HS-5 (cell line): ENCODE measurements around the gene SHTN1.

Source experiments
- DNase-seq: peaks from one replicate; pipeline ENCODE4 v3.0.0-alpha.2; 2012; ENCODE audit warnings: low read depth

The SHTN1 gene, protein sequence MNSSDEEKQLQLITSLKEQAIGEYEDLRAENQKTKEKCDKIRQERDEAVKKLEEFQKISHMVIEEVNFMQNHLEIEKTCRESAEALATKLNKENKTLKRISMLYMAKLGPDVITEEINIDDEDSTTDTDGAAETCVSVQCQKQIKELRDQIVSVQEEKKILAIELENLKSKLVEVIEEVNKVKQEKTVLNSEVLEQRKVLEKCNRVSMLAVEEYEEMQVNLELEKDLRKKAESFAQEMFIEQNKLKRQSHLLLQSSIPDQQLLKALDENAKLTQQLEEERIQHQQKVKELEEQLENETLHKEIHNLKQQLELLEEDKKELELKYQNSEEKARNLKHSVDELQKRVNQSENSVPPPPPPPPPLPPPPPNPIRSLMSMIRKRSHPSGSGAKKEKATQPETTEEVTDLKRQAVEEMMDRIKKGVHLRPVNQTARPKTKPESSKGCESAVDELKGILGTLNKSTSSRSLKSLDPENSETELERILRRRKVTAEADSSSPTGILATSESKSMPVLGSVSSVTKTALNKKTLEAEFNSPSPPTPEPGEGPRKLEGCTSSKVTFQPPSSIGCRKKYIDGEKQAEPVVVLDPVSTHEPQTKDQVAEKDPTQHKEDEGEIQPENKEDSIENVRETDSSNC

DNA sequence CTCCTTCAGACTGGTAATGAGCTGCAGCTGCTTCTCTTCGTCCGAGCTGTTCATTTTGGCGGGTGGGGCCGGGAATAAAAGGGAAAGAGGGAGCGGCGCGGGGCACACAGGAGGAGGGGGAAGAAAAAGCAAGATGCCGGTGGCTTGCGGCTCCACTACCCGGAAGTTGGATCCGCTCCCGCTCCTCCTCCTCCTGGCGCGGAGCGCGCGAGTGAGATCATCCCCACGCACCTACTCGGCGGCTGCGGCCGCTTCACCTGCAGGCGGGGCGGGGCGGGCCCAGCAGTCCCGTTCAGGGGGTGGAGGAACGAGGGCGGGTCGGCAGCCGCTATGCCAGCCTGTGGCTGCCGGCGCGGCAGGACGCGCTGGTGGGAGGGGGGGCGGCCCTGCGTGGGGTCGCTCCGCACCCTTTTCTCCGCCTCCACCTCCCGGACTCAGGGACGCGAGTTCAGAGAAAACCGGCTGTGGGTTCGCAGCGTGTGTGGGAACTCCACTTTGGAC, at the start of gene SHTN1:
Gene SHTN1, minus strand, starts transcription at position 162 of the 501 bp plus-strand sequence. Its CDS starts 108 bp downstream, at position 54.
- peak; percentile 14 for DNase-seq

DNA sequence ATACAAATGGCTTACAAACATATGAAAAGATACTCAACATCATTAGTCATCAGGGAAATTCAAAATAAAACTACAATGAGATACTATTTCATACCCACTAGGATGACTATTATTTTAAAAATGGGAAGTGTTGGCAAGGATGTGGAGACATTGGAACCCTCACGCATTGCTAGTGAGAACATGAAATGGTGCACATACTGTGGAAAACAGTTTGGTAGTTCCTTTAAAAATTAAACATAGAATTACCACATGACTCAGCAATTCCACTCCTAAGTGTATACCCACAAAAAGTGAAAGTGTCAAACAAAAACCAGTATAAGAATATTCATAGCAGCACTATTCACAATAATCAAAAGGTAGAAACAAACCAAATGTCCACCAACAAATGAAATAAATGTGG, 48.5 kb upstream of the SHTN1 start:
- DNase-seq: no peak

DNA sequence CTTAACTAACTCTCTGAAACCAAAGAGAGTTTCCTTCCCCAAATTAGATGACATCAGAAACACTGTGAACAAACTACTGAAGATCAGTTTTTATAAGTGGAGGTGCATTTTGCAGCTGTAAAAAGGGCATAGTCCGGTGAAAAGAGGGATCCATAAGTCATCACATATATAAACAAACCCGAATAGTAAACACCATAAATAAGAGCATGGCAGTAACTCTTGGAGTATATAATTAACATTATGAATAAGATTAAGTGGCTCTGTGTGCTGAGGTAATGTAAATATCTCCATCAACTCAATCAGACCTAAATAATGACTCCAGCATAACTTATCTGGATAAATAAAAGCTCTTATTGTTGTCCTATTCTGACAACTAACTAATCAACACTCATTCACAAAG, 43.0 kb upstream of the SHTN1 start:
- no peak for DNase-seq

DNA sequence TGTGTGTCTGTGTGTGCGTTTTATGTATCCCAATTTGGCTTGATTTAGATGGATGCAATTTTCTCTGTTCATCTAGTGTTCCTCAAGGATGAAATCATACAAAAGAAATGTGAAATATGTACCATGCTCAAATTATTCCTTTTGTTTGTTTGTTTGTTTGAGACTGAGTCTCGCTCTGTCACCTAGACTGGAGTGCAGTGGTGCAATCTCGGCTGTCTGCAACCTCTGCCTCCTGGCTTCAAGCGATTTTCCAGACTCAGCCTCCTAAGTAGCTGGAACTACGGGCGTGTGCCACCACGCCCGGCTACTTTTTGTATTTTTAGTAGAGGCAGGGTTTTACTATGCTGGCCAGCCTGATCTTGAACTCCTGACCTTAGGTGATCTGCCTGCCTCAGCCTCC, 11.3 kb upstream of the SHTN1 start:
- no peak for DNase-seq

DNA sequence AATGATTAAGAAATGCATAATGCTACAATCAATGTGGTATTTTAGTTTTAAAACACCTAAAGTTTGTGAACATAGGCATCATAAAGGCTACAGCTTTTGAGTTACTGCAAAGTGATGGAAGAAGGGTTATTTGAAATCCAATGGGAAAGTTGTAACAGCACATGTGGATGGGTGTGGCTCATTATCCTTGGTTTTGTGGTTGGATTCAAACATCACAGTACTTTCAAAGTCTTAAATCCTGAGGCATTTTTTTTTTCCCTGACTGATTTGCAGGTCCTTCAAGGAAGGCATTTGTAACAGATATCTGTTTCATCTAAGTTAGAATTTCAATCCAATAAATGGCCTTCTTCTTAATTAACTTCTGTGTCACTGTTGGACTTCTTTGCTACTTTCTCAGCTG, 9.8 kb upstream of the SHTN1 start:
- DNase-seq: no peak

DNA sequence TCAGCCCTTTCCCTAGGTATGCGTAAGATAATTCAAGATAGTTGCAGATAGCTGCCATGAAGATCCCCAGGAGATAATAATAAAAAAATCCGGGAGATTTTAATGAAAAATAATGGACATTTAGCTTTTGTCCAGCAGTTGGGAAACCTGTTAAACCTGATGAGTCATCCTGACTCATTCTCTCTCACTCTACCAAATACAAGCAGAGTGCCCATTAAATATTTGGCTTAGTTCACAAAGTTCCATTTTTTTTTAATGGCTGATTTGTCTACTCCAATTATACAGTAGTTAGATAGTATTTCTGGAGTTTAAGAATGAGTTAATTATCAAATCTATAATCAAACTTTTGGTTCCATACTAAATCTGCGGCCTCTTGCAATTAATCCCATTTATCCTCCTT, 2.1 kb upstream of the SHTN1 start:
- peak; percentile 48 for DNase-seq

DNA sequence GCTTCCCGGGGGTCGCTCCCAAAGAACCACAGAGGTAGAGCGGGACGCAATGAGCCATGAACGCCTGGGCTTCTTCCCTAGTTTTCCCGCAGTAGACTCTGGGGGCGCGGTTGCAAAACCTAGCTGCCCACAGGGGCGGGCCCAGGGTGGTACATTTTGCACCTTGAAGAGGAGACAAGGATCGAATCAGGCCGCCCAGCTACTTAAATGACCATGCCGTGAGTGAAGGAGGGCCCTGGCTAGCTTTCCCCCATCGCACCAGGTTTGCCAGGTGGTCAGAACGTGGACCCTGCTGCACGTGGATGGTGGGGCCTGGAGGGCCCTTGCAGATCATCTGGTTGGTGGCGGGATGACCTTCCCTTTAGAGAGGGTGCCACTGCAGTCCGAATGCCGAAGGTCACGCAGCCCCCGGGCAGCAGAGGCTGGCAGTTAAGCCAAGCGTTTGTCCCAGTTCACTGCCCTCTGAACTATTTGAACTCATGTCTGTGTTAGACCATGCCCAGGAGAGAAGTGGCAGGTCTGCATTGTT, 604 bp upstream of the SHTN1 start:
- no peak for DNase-seq

DNA sequence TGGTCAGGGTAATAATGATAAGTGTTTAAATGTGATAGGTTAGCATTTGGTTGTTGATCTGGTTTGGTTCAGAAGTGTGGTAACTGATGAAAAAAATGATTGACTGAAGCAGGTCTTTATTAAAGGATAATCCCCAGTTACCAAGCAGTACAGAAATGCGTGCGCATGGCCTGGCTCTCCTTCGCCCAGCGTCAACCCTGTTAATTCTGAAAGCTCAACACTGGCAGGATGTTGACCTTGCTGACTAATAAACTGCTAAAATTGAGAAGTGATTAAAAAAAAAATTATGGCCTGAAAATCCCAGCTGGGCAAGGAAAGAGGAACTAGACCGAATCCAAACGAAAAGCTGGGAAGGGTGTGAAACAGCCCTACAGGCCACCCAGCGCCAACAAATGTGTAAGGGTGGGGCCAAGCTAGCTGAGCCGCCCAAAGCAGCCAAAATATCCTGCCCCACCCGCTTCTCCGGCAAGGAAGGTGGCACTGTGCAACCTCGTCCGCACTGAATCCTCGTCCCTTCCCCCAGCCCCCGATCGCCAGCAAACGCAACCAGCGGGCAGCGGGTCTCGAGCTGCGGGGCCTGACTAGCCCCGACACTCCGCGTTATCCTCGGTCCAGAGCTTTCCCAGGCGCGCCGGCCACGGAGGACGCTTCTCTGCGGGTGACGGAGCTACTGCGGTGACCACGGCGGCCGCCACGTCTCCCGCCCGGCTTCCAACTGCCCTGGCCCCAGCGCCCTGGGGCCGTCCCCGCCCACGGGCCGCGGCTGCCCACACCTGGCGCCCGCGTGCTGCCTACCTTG, 561 bp downstream of the SHTN1 start:
- DNase-seq: peak; percentile 6

DNA sequence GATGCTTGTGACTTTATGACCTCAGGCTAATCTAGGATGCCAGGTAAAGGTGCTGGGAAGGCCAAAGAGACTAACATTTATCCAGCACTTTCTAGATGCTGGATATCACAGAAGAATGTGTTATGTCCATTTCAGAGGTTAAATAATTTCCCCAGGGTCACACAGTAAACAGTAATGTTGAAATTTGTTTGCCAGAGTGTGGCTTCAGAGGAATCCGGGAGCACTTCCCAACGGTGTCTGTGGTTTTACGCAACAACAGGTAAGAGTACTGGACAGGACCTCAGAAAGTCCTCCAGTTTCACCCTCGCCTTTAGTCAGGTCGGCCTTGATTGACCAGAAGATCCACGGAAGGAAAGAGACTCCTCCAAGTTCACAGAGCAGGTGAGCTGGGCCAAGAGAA, 1.7 kb downstream of the SHTN1 start:
- no peak for DNase-seq

DNA sequence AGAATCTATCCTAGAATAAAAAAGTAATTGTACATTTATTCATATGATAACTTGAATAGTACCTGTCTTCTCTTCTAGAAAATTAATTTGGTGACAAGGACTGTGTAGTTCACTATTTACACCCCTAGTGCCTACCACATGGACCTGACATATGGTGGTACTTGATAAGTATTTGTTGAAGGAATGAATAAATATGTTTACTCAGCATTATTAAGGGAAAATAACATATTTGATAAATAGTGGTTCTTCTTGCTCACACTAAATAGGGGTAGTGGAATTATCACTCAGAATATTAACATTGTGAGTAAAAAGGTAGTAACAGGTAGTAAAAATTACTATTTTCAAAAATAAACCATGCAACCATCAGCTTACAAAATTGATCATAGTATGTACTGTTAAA, 2.8 kb downstream of the SHTN1 start:
- no peak for DNase-seq

DNA sequence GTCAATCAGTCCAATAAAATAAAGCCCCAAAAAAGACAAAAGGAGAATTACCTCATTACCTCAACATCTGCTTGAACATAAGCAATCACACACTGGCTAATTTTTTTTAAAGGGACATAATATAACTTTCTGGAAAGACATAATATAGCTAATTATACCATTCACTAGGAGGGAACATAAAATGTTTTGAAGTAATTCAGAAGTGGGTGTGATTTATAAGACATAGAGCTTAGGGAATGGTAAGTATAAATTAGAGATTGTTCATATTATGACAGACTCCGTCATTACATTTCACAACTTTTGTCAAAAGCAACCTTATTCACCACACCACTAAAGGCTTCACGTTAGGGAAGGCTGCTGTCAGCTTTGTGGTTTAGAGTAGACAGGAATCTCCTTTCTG, 3.8 kb downstream of the SHTN1 start:
- no peak for DNase-seq

DNA sequence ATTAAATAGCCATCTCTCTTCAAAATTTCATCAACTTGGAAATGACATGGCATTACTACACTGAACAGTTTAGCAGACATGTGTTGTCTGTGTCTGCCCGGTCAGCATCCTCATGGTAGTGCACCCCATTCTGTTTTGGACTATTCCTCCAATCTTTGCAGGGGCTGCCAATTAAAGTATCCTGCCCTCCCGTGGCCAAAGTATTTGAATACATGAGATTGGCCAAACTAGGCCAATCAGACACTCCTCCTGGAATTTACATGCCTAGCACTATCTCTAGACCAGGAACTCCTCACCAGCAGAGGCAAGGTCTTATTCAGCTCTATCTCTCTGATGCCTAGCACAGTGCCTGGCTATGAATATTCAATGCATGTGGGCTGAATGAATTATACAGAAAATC, 4.4 kb downstream of the SHTN1 start:
- DNase-seq: no peak

DNA sequence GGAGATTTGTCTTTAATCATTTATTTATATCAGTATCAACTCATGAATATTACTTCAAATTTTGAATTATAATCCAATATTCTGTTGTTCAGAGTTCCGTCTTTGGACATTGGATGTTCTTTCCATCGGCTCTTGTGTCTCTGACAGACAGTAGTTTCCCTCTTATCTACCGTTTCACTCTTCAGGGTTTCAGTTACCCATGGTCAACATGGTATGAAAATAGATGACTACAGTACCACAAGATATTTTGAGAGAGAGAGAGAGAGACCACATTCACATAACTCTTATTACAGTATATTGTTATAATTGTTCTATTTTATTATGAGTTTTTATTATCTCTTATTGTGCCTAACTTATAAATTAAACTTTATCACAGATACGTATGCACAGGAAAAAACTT, 6.8 kb downstream of the SHTN1 start:
- DNase-seq: no peak

DNA sequence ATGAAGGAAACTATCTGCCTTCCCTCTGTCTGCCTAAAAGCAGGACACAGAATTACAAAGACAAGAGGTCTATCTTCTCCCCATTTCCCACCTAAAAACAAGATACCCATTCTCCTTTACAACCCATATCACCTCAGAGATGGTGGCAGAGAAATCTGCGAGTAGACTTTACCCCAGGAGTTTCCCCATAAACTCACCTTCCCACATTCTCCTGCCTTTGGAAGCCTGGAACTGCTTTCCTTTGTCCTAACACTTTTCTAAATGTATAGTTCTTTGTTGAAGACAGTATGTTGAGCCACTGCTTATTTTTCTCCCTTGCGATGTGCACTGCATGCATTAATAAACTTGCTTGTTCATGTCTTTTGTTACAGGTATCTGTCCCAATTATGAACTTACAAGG, 8.0 kb downstream of the SHTN1 start:
- DNase-seq: no peak

DNA sequence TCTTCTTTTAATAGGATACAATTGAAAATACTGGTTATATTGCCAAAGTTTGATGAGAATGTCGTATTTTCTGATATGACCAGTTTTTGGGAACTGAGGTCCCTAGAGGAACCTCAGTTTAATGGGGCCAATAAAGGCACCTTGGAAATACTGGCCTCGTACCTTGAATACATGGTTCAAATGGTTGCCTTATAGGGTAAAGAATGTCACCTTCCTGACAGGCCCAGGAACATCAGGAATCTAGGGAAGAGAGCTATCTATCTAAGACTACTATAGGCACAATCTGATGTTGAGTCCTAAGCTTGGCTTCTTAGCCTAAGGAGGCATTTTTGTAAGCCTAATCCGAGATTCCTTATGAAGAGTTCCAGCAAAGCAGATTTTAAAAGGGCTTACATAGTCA, 9.3 kb downstream of the SHTN1 start:
- no peak for DNase-seq

DNA sequence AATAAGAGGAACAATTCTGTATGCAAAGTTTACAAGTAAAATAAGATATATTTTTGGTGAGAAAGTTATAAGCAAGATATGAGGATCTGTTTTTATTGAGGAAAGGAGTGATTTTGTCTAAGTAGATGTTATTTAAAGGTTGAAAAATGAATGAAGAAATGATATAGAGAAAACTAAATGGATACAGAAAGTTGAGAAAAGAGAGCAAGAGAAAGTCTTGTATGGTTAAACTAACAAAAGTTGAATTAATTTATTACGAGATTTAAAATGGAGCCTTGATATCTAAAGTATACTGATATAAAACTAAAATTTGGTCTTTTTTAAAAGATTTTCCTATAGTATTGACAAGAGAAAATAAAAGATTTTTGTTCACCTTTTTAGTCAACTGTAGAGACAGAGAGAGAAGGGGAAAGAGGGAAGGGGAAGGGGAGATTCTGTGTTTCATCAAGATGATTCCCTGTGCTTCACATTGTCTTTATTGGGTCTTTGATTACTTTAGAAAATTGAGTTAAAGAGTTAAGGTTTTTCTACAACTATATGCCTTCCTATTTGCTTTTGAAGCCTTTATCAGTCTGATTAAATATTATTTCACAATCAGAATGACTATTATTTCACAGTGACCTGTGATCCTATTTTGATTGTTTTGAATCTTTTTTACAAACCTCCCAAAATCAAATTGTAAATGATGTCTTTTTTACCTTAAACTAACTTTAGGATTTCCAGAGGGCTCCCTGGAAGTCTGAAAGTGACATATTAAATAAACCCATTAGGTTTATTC, 10.7 kb downstream of the SHTN1 start:
- DNase-seq: no peak

DNA sequence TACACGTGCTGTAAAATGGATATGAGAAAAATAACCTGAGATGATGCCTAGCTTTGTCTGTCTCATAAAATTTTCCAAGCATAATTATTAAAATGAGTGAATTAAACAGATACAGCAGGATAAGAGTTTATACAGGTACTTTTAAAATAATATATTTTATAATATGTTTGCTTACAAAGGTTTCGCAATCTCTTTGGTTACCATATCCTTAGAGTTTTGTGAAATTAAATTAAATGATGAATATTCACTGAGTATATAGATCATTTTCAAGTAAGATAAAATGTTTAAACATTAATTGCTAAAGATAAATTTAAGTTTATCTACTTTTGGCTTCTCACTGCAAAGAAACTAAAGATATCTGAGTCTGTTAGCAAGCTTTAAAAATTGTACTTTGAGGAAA, 11.4 kb downstream of the SHTN1 start:
- no peak for DNase-seq

DNA sequence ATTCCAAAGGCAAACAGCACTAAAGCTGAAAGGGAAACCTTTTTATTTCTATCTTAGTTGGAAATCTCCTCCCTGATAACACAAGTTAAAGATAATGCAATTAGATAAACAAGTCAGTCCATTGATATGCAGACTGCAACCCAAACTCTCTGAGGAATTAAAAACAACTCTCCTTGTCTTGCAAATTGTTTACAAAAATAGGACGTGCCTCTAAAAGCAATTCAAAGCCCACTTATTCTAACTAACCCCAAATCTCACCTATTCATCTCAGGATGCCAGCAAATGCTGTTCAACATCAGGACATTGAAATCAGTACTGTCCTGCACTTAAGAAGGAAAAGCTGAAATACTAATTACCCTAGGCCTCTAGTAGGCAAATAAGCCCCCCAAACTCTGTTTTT, 12.8 kb downstream of the SHTN1 start:
- no peak for DNase-seq

DNA sequence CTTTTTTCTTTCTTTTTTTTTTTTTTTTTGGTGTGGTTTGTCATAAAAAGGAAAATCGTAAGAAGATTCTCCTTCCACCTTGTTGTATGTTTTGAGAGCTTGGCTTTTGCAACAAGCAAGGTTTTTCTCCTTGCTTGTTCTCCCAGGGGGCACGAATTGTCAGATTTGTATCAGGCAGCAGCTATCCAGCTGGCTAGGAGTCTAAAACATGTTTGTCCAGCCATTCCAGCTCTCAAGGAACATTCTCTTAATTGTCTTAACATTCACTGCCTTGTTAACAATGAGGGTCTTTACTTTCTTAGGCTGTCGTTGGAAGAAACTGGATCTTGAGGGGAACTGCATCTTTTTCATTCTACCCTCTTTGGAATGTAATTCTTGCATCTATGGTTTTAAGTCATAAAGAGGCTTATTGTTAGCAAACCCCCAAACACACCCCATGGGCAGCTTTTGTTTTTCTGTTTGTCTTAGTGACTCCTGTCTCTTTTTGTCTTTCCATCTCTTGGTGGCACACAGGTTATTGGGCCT, 14.6 kb downstream of the SHTN1 start:
- DNase-seq: no peak

DNA sequence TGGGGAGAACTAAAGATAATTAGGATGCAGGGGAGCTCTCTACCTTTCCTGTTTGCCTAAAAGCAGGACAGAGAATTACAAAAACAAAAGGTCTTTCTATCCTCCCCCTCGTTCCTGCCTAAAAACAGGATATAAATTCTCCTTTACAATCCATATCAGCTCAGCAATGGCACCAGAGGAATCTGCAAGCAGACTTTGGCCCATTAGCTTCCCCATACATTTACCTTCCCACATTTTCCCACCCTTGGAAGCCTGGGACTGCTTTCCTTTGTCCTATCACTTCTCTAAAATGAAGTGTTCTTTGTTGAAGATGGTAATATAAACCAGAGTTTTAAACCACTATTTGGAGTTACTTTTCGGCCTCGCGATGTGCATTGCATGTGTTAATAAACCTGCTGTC, 15.5 kb downstream of the SHTN1 start:
- DNase-seq: no peak

DNA sequence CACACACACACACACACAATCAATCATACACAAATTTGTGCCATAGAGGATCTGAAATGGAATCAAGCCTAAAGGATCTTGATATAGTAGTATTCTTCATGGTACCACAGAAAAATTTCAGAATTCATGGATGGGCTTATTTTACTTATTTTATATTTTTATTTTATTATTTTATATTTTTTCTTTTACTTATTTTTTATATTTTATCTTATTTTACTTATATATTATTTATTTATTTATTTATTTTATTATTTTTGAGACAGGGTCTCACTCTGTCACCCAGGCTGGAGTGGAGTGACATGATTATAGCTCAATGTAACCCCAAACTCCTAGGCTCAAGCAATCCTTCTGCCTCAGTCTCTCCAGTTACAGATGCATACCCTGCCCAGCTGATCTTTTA, 16.7 kb downstream of the SHTN1 start:
- no peak for DNase-seq

DNA sequence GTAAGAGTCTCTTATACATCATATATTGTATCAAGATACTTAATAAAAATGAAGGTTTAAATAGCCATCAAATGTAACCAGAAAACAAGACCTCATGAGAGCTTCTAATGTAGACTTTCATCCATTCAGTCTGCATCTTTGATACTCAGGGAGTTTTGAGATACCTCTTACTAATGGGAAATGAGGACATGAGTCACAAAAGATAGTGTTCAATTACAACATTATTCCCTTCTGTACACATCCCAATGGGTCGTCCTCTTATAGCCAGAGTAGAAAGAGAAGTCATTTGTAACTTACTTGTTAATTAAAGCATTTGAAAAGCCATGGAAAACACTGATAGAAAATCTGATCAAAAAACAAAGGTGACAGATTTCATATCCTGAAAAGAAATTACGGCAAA, 19.4 kb downstream of the SHTN1 start:
- DNase-seq: no peak
